GM23248 (cell line): ENCODE results near the gene DIP2C.

Source experiments
- EZH2 ChIP-seq: fragments of 200-600 bp; sonication (generic); IDR thresholded peaks from 2 replicates; pipeline ENCODE4 v1.6.1; 2018; ENCODE audit warnings: antibody characterized with exemption, mild to moderate bottlenecking; ENCODE audit not compliant: insufficient read depth, poor library complexity, severe bottlenecking
- EZH2phosphoT487 ChIP-seq: fragments of 200-600 bp; sonication (generic); IDR thresholded peaks from 2 replicates; pipeline ENCODE4 v1.6.1; 2018; ENCODE audit warnings: antibody characterized with exemption, moderate library complexity, mild to moderate bottlenecking, low read depth; ENCODE audit not compliant: insufficient read depth

GRCh38 chr10:536371-536925 is 153.0 kb downstream of the DIP2C start:
- TF ChIP-seq EZH2, result no peak
- TF ChIP-seq EZH2phosphoT487, result no peak
